ENCODE data around the gene TRAP1.

- TF ChIP-seq POLR2AphosphoS5 (IDR thresholded peaks at IDR 0.05; ENCODE audit: borderline replicate concordance, low read depth, low read length), result no peak
- TF ChIP-seq EZH2 (IDR thresholded peaks at IDR 0.05), result no peak
- no peak for TF ChIP-seq FOXP2 (optimal IDR thresholded peaks at IDR 0.05; ENCODE audit: control extremely low read depth, extremely low read length, insufficient read depth)
These were observed 15.2 kb downstream of the TRAP1 start for GRCh38 chr16:3702082-3702481.
